Progenitor cell of endocrine pancreas (in vitro differentiated cells): Measurements from ENCODE around the gene AVP. TPM values are rescaled to one million over a fixed set of nuclear protein-coding genes. Genes with fewer than 3 reads are reported as not detected.

Source experiments
- DNase-seq: peaks from one replicate; pipeline ENCODE4 v3.0.0; 2021; ENCODE audit warnings: low spot score; ENCODE audit not compliant: unreplicated experiment
- H3K27ac Mint-ChIP-seq: 2 replicates; pipeline ENCODE4 v1.8.0; 2021; ENCODE audit warnings: mild to moderate bottlenecking, moderate library complexity, mixed read lengths
- H3K27me3 Mint-ChIP-seq: 2 replicates; pipeline ENCODE4 v1.8.0; 2021; ENCODE audit warnings: mixed read lengths
- H3K36me3 Mint-ChIP-seq: 2 replicates; pipeline ENCODE4 v1.8.0; 2022; ENCODE audit warnings: mixed read lengths; ENCODE audit not compliant: insufficient read depth
- H3K4me1 Mint-ChIP-seq: 2 replicates; pipeline ENCODE4 v1.8.0; 2021; ENCODE audit warnings: low read depth, mixed read lengths
- H3K4me3 Mint-ChIP-seq: 2 replicates; pipeline ENCODE4 v1.8.0; 2021; ENCODE audit warnings: low read depth, mild to moderate bottlenecking, moderate library complexity, mixed read lengths
- H3K9me3 Mint-ChIP-seq: 2 replicates; pipeline ENCODE4 v1.8.0; 2021; ENCODE audit warnings: low read depth, mixed read lengths
- total RNA-seq: library from RNA; stranded (reverse); gene quantifications from 2 replicates; pipeline ENCODE4 v1.2.1, GENCODE V29; 2021
- TF ChIP-seq, protein P1 (sequence below): fragments of 200-600 bp; sonication (generic); IDR thresholded peaks from one replicate; pipeline ENCODE4 v1.5.0; 2021; ENCODE audit warnings: antibody characterized with exemption, mild to moderate bottlenecking; ENCODE audit not compliant: unreplicated experiment

AVP gene
- total RNA-seq, 1 donor from 2014 or later, result not detected

- Mint-ChIP-seq H3K4me3 (no peak overlapping the region), H3K9me3 (no peaks in the 10 kb centered on the region), H3K27me3 (no peaks in the 10 kb centered on the region), H3K36me3 (peaks cover 18% of the 10 kb centered on the region), H3K27ac (no peak overlapping the region), H3K4me1 (no peaks in the 10 kb centered on the region)
- no peak for DNase-seq
- TF ChIP-seq, protein P1, sequence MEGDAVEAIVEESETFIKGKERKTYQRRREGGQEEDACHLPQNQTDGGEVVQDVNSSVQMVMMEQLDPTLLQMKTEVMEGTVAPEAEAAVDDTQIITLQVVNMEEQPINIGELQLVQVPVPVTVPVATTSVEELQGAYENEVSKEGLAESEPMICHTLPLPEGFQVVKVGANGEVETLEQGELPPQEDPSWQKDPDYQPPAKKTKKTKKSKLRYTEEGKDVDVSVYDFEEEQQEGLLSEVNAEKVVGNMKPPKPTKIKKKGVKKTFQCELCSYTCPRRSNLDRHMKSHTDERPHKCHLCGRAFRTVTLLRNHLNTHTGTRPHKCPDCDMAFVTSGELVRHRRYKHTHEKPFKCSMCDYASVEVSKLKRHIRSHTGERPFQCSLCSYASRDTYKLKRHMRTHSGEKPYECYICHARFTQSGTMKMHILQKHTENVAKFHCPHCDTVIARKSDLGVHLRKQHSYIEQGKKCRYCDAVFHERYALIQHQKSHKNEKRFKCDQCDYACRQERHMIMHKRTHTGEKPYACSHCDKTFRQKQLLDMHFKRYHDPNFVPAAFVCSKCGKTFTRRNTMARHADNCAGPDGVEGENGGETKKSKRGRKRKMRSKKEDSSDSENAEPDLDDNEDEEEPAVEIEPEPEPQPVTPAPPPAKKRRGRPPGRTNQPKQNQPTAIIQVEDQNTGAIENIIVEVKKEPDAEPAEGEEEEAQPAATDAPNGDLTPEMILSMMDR, result no peak
These were observed 51.9 kb downstream of the AVP start for GRCh38 chr20:3032624-3033023.

Other genes starting within 250 kb of the AVP start
- gene PCED1A, start 244.1 kb downstream of the AVP start, total RNA-seq, result 81.1 and 89.2 TPM in 2 replicates
- 47.8 and 48.5 TPM in 2 replicates for gene VPS16, start 244.0 kb downstream of the AVP start, total RNA-seq
- 71.7 and 73.2 TPM in 2 replicates for gene PTPRA, start 211.2 kb downstream of the AVP start, total RNA-seq
- 2.7 TPM in 2 replicates for gene GNRH2, start 41.1 kb downstream of the AVP start, total RNA-seq
- 74.3 and 75.1 TPM in 2 replicates for gene MRPS26, start 38.7 kb downstream of the AVP start, total RNA-seq
- not detected in 2 replicates for gene OXT, start 13.1 kb downstream of the AVP start, total RNA-seq
- 14.2 and 16.1 TPM in 2 replicates for gene FASTKD5, start 75.1 kb upstream of the AVP start, total RNA-seq
- gene UBOX5, start 75.1 kb upstream of the AVP start, total RNA-seq, result 8.3 and 9.2 TPM in 2 replicates
- 47.8 and 48.7 TPM in 2 replicates for gene LZTS3, start 88.8 kb upstream of the AVP start, total RNA-seq
- 73.0 and 78.0 TPM in 2 replicates for gene DDRGK1, start 120.0 kb upstream of the AVP start, total RNA-seq
- 62.3 and 67.8 TPM in 2 replicates for gene ITPA, start 124.8 kb upstream of the AVP start, total RNA-seq
- gene SLC4A11, start 154.5 kb upstream of the AVP start, total RNA-seq, result 1.9 and 2.0 TPM in 2 replicates